HG03039 (cell line): Measurements from ENCODE around the gene TBC1D22A.
"Not testable (repeated sequence)": the region's sequence is repeated elsewhere in the genome, so short reads cannot be mapped to it uniquely, and the experiment has no call there.

Experiments used
- ATAC-seq: cut with Tn5 transposase; IDR thresholded peaks from one replicate; pipeline ENCODE4 v1.9.1; 2021; ENCODE audit warnings: mild to moderate bottlenecking, moderate library complexity; ENCODE audit not compliant: unreplicated experiment

Gene TBC1D22A

GRCh38 chr22:47126344-47126811 is 363.9 kb downstream of the TBC1D22A start:
- ATAC-seq = no peak

DNA sequence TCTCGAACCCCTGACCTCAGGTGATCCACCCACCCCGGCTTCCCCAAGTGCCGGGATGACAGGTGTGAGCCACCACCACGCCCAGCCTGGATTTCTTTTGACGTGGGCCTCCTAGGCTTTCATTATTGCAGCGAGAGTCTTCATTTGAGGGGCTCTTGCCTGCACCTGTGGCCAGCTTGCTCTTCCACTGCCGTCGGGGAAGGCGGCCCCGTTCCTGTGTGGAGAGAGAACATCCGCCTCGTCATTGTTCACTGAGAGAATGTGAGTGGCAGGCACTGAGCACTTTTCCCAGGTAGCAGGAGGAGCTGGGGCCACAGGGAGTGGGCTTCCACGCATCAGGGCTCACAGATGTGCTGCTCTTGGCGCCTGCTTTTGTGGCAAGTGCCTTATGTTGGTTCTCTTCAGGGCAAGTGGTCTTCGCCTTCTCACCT is 365.0 kb downstream of the TBC1D22A start:
- no peak for ATAC-seq

DNA sequence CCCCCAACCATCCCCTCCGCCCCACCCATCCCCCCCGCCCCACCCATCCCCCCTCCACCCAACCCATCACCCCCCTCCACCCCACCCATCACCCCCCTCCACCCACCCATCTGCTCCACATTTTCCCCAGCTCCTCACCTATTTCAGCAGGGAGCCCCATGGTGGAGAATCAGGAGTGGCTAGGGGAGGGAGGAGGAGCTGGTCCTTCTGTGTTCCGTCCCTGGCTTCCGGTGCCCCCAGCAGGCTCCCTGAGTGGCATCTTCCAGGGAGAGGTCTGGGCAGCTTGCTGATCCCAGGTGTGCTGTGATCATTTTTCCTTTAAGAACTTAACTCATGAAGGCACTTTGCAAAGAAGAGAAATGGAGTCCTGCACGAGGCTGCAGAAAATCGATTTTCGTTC is 365.8 kb downstream of the TBC1D22A start:
- no peak for ATAC-seq

GRCh38 chr22:47128622-47129215 is 366.3 kb downstream of the TBC1D22A start:
- no peak for ATAC-seq

- no peak for ATAC-seq
Observed at GRCh38 chr22:47129902-47130635, 367.6 kb downstream of the TBC1D22A start.

GRCh38 chr22:47130883-47131631 is 368.6 kb downstream of the TBC1D22A start:
- ATAC-seq = no peak

DNA sequence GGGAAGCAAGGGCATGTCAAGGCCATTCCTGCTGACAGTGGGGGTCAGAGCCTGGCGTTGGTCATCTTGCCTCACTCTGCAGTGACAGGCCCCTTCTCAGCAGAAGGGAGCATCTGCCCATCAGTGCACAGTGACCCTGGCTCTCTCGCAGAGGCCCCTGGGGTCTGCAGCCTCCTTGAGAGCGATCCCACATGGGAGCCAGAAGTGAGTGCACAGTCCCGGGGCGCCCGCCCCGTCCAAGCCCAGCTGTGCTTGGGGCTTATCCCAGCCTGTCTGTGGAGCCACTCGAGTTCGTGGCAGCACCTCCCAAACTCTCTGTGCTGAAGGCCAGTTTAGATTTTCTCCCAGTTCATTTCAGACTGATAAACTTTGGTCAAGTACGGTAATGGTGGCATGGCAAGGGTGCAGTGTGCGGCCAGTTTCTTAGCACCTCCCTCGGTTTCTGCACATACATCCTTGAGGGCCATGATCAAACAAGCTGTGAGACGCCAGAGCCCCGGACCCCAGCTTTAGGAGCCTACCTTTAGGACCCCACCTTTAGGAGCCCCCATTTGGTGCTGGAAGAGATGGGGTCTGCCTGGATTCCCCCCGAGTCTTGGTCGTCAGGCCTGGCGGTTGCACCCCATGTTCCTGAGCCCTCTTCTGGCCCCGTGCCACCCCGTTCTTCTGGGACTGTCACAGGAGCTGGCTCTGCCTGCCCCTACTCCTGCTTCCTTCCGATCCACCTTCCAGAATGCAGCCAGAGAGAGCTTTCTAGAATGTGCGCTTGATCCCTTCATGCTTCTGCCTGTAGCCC is 369.4 kb downstream of the TBC1D22A start:
- ATAC-seq = no peak

DNA sequence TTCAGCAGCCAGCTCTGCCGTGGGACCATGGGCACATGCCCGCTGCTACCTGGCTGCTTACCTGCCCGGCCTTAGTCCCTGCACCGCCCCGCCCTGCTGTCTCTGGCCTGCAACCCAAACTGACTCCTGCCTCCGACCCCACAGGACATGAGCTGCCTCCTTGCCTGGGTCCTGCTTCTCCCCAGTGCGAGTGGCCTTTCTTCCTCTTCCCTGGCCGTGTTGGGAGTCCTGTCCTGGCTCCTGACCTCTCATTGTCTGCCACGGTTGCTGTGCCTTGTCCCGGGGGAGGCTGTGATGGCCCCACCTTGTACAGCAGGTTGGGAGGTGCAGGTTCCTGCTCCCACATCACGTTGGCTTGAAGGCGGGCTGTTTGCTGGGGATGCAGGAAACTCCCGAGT is 370.0 kb downstream of the TBC1D22A start:
- ATAC-seq = no peak

DNA sequence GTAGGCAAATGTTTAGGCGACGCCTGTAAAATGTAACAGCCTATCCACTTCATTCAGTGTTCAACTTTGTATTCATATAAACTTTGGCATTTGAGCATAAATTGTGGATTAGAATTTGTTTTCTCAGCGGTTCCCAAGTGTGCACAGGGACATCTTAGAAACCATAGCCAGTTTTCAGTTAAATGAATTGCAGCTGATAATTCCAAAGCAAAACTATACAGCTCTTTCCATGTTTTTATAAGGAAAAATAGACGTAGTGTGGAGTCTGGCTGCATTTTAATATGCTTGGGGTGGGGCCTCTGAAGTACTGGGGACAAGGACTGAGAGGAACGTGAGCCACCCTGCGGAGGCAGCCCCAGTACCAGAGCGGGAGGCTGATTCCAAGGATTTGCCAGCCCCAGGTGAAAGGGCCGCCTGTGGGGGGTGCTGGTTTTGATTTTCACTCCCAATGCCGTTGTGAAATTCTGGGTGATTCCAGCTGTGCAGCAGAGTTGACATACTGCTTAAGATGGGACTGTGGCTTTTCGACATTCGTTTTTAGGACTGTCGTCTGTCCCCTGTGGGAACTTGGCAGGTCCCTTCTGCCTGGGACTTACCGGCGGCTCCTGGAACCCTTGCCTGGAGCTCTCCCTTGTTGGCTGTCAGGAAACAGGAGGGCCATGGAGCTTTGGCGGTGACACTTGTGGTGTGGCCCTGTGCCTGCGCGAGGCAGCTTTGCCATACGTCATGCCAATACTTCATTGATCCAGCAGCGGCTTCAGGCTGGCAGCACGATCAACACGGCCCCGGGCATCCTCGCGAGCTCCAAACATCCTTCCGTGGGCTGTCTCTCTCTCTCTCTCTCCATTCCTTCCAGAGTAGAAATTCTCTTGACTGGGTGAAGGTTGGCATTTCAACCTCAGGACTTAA is 370.9 kb downstream of the TBC1D22A start:
- no peak for ATAC-seq

- ATAC-seq = no peak
Observed at GRCh38 chr22:47134222-47134621, 371.8 kb downstream of the TBC1D22A start.

DNA sequence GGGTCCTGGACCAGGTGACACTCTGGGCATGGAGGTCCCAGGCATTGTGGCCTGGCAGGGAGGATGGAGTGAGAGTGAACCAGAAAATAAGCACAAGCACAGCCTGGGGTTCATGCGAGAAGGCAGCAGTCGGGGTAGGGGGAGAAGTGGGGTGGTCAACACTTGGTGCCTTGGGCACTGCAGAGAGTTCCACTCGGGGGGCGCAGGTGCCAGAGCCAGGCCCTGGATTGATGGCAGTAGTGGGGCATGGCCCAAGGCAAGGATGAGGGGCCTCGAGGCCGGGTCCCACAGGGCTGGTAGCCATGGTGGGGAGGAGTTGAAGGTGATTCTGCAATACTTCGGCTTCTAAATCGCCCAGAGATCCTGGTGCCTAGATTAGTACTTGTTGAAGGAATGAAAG is 372.9 kb downstream of the TBC1D22A start:
- no peak for ATAC-seq

DNA sequence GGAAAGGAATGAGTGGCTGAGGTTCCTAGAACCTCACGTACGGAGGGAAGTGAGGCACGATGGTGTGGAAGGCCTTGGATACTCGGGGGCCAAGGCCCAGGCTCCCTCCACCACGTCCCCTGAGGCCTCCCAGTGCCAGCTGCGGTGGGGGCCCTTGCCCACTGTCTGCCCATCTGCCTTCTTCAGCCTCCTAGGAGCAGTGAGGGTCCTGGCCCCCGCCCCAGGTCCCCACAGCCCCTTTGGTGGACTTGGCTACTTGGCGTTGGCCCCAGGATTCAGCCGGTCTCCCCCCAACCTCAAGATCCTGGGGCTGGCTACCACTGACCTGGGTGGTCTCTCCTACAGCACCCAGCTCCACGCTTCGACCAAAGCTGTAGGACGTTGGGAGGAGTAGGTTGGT is 373.6 kb downstream of the TBC1D22A start:
- ATAC-seq = no peak

GRCh38 chr22:47136671-47137070 is 374.2 kb downstream of the TBC1D22A start:
- no peak for ATAC-seq

- ATAC-seq = no peak
Observed at GRCh38 chr22:47139013-47139789, 376.8 kb downstream of the TBC1D22A start.

DNA sequence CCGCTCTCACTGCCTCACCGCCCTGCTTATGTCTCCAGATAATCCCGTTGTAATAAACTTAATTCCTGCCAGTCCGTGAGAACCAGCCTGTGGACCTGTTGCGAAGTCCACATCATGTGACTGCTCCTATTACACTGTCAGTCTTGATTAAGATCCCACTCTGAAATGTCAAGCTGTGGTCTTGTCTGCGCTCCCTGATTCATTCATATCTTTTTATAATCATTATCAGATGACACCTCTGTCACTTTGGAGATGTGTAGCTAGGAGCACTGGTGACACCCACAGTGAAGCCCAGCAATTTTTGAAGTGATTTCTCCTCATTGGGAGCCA is 377.3 kb downstream of the TBC1D22A start:
- no peak for ATAC-seq

DNA sequence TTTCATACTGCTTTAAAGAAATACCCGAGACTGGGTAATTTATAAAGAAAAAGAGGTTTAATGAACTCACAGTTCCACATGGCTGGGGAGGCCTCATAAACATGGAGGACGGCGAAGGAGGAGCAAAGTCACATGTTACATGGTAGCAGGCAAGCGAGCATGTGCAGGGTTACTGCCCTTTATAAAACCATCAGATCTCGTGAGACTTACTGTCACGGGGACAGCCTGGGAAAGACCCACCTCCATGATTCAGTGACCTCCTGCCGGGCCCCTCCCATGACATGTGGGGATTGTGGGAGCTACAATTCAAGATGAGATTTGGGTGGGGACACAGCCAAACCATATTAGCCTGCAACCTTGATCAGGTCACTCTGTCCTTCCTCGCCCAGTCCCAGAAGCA is 378.5 kb downstream of the TBC1D22A start:
- not testable (repeated sequence) for ATAC-seq

- no peak for ATAC-seq
Observed at GRCh38 chr22:47142427-47143046, 380.1 kb downstream of the TBC1D22A start.

DNA sequence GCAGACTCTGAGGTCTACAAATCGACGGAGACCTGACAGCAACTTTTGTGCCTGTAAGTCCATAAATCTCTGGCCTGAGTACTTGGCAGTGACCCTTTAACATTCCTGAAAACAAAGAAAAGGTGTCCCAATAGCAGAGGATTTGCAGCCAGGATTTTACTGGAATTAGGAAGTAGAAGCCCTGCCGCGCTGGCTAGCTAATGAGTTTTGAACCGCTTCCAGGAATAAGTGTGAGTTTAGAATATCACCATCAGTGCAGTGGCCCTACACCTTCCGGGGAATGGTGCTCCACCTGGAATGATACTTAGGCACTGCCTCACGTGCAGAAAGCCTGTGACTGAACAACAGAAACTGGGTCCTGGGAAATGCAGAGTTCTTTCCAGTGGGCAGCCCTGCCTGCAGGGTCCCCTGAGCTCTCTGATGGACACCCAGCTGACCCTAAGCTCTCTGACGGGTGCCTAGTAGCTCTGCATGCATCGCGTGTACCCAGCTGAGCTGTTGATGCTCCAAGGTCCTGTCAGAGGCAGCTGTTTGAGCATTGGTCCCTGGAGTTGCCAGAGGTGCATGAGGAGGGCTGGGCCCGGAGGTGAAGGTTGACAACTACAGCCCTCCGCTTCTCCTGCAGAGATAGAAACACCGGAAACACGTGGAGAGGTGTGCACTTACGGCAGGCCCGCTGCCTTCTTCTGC is 380.9 kb downstream of the TBC1D22A start:
- ATAC-seq = no peak
